HepG2 (cell line): ENCODE results near the gene NBL1. TPM values are rescaled to one million over a fixed set of nuclear protein-coding genes. Genes with fewer than 3 reads are reported as not detected.

Experiments
- ATAC-seq: fragments of 200-7000 bp; cut with Tn5 transposase; 3 replicates; pipeline ENCODE4 v1.9.1; 2020; ENCODE audit warnings: mild to moderate bottlenecking, moderate library complexity
- BruUV-seq: library from RNA; stranded (reverse); fragments of 400-500 nt; replicated peaks from 2 replicates; lab custom pipeline; 2021; lab: Mats Ljungman, UMichigan
- CTCF ChIA-PET: fragments of 300-600 bp; formaldehyde crosslinking; extraction: SDS; loops from one replicate; lab custom pipeline; 2021; ENCODE audit warnings: low total read pairs, inconsistent platforms, low intra/inter-chr PET ratio; lab: Yijun Ruan, JAX
- POLR2A ChIA-PET: fragments of 350-600 bp; sonication (Branson Sonifier 250); formaldehyde crosslinking; loops from one replicate; lab custom pipeline; 2020; ENCODE audit warnings: antibody characterized with exemption, inconsistent platforms; lab: Yijun Ruan, JAX
- DNase-seq: peaks from one replicate; pipeline ENCODE4 v3.0.0-alpha.2; 2015; ENCODE audit warnings: low spot score
- FAIRE-seq: peaks from 3 replicates; lab custom pipeline; 2011; peaks lifted over from hg19 to GRCh38; lab: Jason Lieb, UNC
- H2AFZ ChIP-seq: one replicate; pipeline ENCODE4 v1.6.1; 2011; ENCODE audit warnings: low read length, inconsistent platforms
- H3K27ac ChIP-seq: fragments of 300-600 bp; 3 replicates; pipeline ENCODE4 v1.8.0; 2011; ENCODE audit warnings: mixed run types, mild to moderate bottlenecking, mixed read lengths, low read length, inconsistent platforms; ENCODE audit not compliant: insufficient read depth; ENCODE audit errors: extremely low read length
- H3K27me3 ChIP-seq, 2 experiments: fragments of 200-600 bp in 1 of 2; 2 replicates in 1 of 2; 3 replicates in 1 of 2; pipeline versions ENCODE4 v1.6.0 to v1.8.0; 2011; ENCODE audit warnings: low read length in 2 of 2, mild to moderate bottlenecking in 2 of 2, moderate library complexity in 2 of 2, inconsistent platforms in 1 of 2; ENCODE audit not compliant: insufficient read depth in 2 of 2, control insufficient read depth in 1 of 2
- H3K36me3 ChIP-seq, 2 experiments: fragments of 200-600 bp in 1 of 2; replicated peaks in 1 of 2; 2 replicates in 1 of 2; 3 replicates in 1 of 2; pipeline versions ENCODE4 v1.5.1 to v1.8.0; 2011; ENCODE audit warnings: low read length in 2 of 2, inconsistent platforms in 1 of 2; ENCODE audit not compliant: insufficient read depth in 2 of 2, control insufficient read depth in 1 of 2
- H3K4me1 ChIP-seq: 2 replicates; pipeline ENCODE4 v1.5.1; 2012; ENCODE audit warnings: low read length, inconsistent platforms; ENCODE audit not compliant: insufficient read depth
- H3K4me2 ChIP-seq: 2 replicates; pipeline ENCODE4 v1.6.0; 2011; ENCODE audit warnings: low read depth, low read length, inconsistent platforms
- H3K4me3 ChIP-seq, 3 experiments: fragments of 200-600 bp in 1 of 3; sonication (generic), shearing (Covaris generic) in 1 of 3; replicated peaks in 1 of 3; 2 replicates each; pipeline ENCODE4 v1.5.1; 2011 to 2016; ENCODE audit warnings: low read length in 3 of 3, inconsistent platforms in 2 of 3, low read depth in 2 of 3, mild to moderate bottlenecking in 2 of 3, control low read depth in 1 of 3, mixed read lengths in 1 of 3; ENCODE audit not compliant: insufficient read depth in 1 of 3
- H3K79me2 ChIP-seq: one replicate; pipeline ENCODE4 v1.6.1; 2011; ENCODE audit warnings: low read length, inconsistent platforms; ENCODE audit not compliant: insufficient read depth
- H3K9ac ChIP-seq: 2 replicates; pipeline ENCODE4 v1.6.0; 2011; ENCODE audit warnings: mild to moderate bottlenecking, low read depth, low read length, inconsistent platforms; ENCODE audit not compliant: insufficient read depth
- H3K9me3 ChIP-seq: 2 replicates; pipeline ENCODE4 v1.5.1; 2012; ENCODE audit warnings: mild to moderate bottlenecking, low read length
- H4K20me1 ChIP-seq: 2 replicates; pipeline ENCODE4 v1.6.0; 2011; ENCODE audit warnings: inconsistent platforms, mild to moderate bottlenecking, low read length, moderate library complexity; ENCODE audit not compliant: insufficient read depth
- HNRNPLL ChIP-seq: fragments of 200-400 bp; formaldehyde crosslinking; IDR thresholded peaks from 2 replicates; pipeline ENCODE4 v1.6.1; 2017; ENCODE audit warnings: mild to moderate bottlenecking, low read depth, low read length; ENCODE audit not compliant: poor library complexity, severe bottlenecking
- MZF1 ChIP-seq: sonication (generic); formaldehyde crosslinking; IDR thresholded peaks from 2 replicates; pipeline ENCODE4 v1.8.1; 2023; ENCODE audit warnings: mild to moderate bottlenecking, missing genetic modification reagents, borderline replicate concordance
- PHF8 ChIP-seq: sonication (generic); formaldehyde crosslinking; IDR thresholded peaks from 2 replicates; pipeline ENCODE4 v1.5.0; 2020; ENCODE audit warnings: missing genetic modification reagents
- SMARCC2 ChIP-seq: fragments of 450-650 bp; IDR thresholded peaks from 2 replicates; pipeline ENCODE4 v1.6.1; 2017; ENCODE audit warnings: antibody characterized with exemption, mild to moderate bottlenecking
- ZBTB7B ChIP-seq: sonication (generic); formaldehyde crosslinking; IDR thresholded peaks from 2 replicates; pipeline ENCODE4 v1.4.0; 2020; ENCODE audit warnings: missing genetic modification reagents
- ZNF543 ChIP-seq: sonication (generic); formaldehyde crosslinking; IDR thresholded peaks from 2 replicates; pipeline ENCODE4 v1.4.0; 2020; ENCODE audit warnings: mild to moderate bottlenecking, missing genetic modification reagents
- ZNF552 ChIP-seq: sonication (generic); formaldehyde crosslinking; IDR thresholded peaks from 2 replicates; pipeline ENCODE4 v1.9.0; 2022; ENCODE audit warnings: missing genetic modification reagents, mild to moderate bottlenecking, borderline replicate concordance
- ZNF577 ChIP-seq: sonication (generic); formaldehyde crosslinking; IDR thresholded peaks from 2 replicates; pipeline ENCODE4 v1.4.0; 2020; ENCODE audit warnings: mild to moderate bottlenecking, low read depth, missing genetic modification reagents, borderline replicate concordance
- ZNF605 ChIP-seq: sonication (generic); formaldehyde crosslinking; IDR thresholded peaks from 2 replicates; pipeline ENCODE4 v1.8.0; 2022; ENCODE audit warnings: mild to moderate bottlenecking, missing genetic modification reagents
- ZNF713 ChIP-seq: sonication (generic); formaldehyde crosslinking; IDR thresholded peaks from 2 replicates; pipeline ENCODE4 v1.4.0; 2020; ENCODE audit warnings: mild to moderate bottlenecking, missing genetic modification reagents
- ZNF749 ChIP-seq: sonication (generic); formaldehyde crosslinking; IDR thresholded peaks from 2 replicates; pipeline ENCODE4 v1.8.0; 2022; ENCODE audit warnings: mild to moderate bottlenecking, missing genetic modification reagents, moderate library complexity, borderline replicate concordance
- WGBS: methylation state at CpG from one replicate; pipeline ENCODE4 v1.1.6; 2017; ENCODE audit warnings: low lambda C conversion rate; 5-methylcytosine and 5-hydroxymethylcytosine counted together
- in situ Hi-C: cut with HindIII; loops from 2 replicates; pipeline ENCODE4 v1.10.0; 2017; ENCODE audit warnings: low pct_unique_long_range_greater_than_20kb; ENCODE audit not compliant: extremely low pct_ligation_motif_present
- intact Hi-C: fragments of 100-400 bp; cut with micrococcal nuclease; formaldehyde crosslinking; loops from one replicate; pipeline ENCODE4 v1.10.0; 2022; ENCODE audit not compliant: unreplicated experiment
- polyA plus RNA-seq, 8 experiments: library from polyadenylated mRNA; depleted of rRNA in 3 of 8; stranded (reverse) in 7 of 8; unstranded in 1 of 8; fragments of >200 nt; fragmentation: Illumina TruSeq in 4 of 8; extraction: Trizol in 4 of 8; gene quantifications; 2 replicates each; pipeline versions ENCODE4 v1.2.1 to v1.2.3, GENCODE V29; 2011 to 2016; ENCODE audit warnings: low read depth in 4 of 8, missing spikeins in 1 of 8, mixed read lengths in 1 of 8; ENCODE audit not compliant: insufficient read depth in 1 of 8
- total RNA-seq, 5 experiments: library from RNA; depleted of rRNA; stranded (reverse); fragments of >200 nt; fragmentation: Illumina TruSeq; extraction: Trizol; gene quantifications; 2 replicates each; pipeline ENCODE4 v1.2.3, GENCODE V29; 2016; ENCODE audit warnings: low read depth in 1 of 5
- TF ChIP-seq, protein P1 (sequence below): sonication (generic); formaldehyde crosslinking; IDR thresholded peaks from 2 replicates; pipeline ENCODE4 v1.4.0; 2020; ENCODE audit warnings: mild to moderate bottlenecking, missing genetic modification reagents
- TF ChIP-seq, protein P2 (sequence below), 2 experiments: sonication (generic) in 1 of 2; formaldehyde crosslinking in 1 of 2; IDR thresholded peaks; 2 replicates each; pipeline versions ENCODE4 v1.4.0 to v1.6.1; 2018 to 2020; ENCODE audit warnings: missing genetic modification reagents in 2 of 2, borderline replicate concordance in 1 of 2, low read depth in 1 of 2, mild to moderate bottlenecking in 1 of 2, missing biosample characterization in 1 of 2
- TF ChIP-seq, protein P3 (sequence below): sonication (generic); formaldehyde crosslinking; IDR thresholded peaks from 2 replicates; pipeline ENCODE4 v1.9.0; 2021; ENCODE audit warnings: missing genetic modification reagents, borderline replicate concordance

Gene NBL1
- total and polyA plus RNA-seq, 2 of the 13 experiments (the other 11 are each of a cell fraction or from before 2014, with no cell fraction given), result 2.7 to 13.8 TPM

DNA sequence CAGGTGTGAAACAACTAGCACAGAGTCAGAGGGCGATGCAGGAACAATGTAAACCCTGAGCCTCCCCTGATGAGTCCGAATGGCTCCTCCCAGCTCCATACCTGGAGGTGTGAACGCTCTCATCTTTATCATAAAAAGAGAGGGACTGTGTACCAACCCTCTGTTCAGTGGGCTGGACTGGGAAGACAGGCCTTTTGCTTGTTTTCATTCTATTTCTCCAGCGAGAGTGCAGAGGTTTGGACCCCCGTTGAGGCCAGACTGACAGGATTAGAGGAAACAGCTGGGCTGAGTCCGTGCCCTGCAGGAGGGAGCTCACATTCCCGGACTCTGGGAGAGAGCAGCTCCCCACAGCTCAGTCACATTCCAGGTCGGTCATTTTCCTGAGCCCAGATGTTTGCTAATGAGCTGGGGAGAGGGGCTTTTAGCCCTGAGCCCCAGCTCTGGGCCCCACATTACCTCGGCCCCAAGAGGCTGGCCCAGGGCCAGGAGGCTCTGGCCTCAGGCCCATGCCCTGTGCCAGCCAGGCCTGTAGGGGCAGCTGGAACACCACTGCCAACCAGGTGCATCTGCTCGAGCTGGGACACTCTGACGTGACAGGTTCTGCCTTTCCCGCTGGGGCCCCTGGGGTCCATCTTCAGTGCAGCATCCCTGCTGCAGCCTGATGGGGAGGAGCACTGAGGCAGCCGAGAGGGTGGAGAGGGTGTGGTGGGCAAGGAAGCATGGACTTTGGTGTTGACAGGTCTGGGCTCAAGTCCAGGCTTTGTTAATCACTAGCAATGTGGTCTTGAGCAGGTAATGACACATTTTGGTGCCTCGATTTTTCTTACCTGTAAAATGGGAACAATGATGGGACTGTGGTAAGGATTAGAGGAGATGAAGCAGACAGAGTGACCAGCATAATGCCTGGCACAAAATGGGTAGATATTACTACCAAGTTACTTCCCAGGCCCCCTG lies 3.5 kb upstream of the NBL1 start (continued):
- TF ChIP-seq, protein P1, sequence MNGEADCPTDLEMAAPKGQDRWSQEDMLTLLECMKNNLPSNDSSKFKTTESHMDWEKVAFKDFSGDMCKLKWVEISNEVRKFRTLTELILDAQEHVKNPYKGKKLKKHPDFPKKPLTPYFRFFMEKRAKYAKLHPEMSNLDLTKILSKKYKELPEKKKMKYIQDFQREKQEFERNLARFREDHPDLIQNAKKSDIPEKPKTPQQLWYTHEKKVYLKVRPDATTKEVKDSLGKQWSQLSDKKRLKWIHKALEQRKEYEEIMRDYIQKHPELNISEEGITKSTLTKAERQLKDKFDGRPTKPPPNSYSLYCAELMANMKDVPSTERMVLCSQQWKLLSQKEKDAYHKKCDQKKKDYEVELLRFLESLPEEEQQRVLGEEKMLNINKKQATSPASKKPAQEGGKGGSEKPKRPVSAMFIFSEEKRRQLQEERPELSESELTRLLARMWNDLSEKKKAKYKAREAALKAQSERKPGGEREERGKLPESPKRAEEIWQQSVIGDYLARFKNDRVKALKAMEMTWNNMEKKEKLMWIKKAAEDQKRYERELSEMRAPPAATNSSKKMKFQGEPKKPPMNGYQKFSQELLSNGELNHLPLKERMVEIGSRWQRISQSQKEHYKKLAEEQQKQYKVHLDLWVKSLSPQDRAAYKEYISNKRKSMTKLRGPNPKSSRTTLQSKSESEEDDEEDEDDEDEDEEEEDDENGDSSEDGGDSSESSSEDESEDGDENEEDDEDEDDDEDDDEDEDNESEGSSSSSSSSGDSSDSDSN (CRISPR knock-in tag), result peak; percentile 28; the same call in 1 of the 2 replicates
- TF ChIP-seq ZNF552 (no peak), ZNF605 (0 out of 2 replicates have a peak, but pooled peaks have one; percentile 43), HNRNPLL (peak; percentile 35), ZNF713 (CRISPR knock-in tag) (no peak)

DNA sequence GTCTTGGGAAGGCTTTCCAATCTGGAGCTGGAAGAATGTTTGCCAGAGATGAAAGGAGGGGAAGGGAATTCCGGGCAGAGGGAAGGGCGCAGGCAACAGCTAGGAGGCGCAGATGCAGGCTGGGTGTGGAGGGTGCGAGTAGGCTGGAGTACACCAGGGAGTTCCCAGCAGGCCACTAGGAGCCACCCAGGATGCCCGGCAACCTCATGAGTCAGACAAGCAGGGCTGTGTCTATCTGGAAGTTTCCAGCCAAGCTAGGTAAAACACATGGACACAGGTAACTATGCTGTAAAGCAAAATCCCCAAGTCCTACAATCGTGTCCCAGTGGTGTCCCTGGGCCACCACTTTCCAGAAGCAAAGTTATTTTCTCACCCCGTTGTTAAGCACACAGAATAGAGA lies 990 bp upstream of the NBL1 start:
- no TSS peak for BruUV-seq
- peaks cover 2 to 21% of the 10 kb centered on the region in 2 experiments; a peak in 3 of 5 replicates for H3K27me3 ChIP-seq
- no peaks in the 10 kb centered on the region for H3K79me2 ChIP-seq
- intact Hi-C loops (loop anchor here (5.0 kb wide), 1 partner anchor 46 kb away; a partner anchor contains a TSS), in situ Hi-C loops (no loop called here)
- 3% methylated on average over 6 of the region's 7 CpGs for WGBS
- H3K4me2 ChIP-seq, result peak overlapping the region; percentile 95
- ATAC-seq (peak; percentile 35), DNase-seq (peak; percentile 41), FAIRE-seq (no peak)
- peaks cover 57% of the 10 kb centered on the region for H3K4me1 ChIP-seq
- no peak overlapping the region for H3K9ac ChIP-seq
- no peaks in the 10 kb centered on the region for H3K36me3 ChIP-seq
- no peak overlapping the region for H2AFZ ChIP-seq
- ChIA-PET POLR2A (interaction anchor here (0.9 kb wide), 2 partner anchors 46 to 234 kb away, joined by 3 to 4 read pairs; a partner anchor contains a TSS), CTCF (no interaction called here)
- H4K20me1 ChIP-seq, result no peaks in the 10 kb centered on the region
- H3K9me3 ChIP-seq, result no peaks in the 10 kb centered on the region
- H3K4me3 ChIP-seq, result peak overlapping the region; percentile 62 to 83 (median 65); a peak in 5 of 6 replicates
- no peak overlapping the region for H3K27ac ChIP-seq
- TF ChIP-seq SMARCC2 (no peak), ZNF543 (CRISPR knock-in tag) (0 out of 2 replicates have a peak, but pooled peaks have one; percentile 31), ZNF749 (CRISPR knock-in tag) (no peak), ZNF577 (CRISPR knock-in tag) (no peak), ZBTB7B (CRISPR knock-in tag) (no peak), PHF8 (no peak), MZF1 (CRISPR knock-in tag) (no peak)
- TF ChIP-seq, protein P2, sequence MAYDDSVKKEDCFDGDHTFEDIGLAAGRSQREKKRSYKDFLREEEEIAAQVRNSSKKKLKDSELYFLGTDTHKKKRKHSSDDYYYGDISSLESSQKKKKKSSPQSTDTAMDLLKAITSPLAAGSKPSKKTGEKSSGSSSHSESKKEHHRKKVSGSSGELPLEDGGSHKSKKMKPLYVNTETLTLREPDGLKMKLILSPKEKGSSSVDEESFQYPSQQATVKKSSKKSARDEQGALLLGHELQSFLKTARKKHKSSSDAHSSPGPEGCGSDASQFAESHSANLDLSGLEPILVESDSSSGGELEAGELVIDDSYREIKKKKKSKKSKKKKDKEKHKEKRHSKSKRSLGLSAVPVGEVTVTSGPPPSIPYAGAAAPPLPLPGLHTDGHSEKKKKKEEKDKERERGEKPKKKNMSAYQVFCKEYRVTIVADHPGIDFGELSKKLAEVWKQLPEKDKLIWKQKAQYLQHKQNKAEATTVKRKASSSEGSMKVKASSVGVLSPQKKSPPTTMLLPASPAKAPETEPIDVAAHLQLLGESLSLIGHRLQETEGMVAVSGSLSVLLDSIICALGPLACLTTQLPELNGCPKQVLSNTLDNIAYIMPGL (CRISPR knock-in tag; IDR thresholded peaks at IDR 0.05; ENCODE audit: borderline replicate concordance in 1 of 2, low read depth in 1 of 2), result peak in 1 of 2 experiments; percentile 54; a peak in 1 of 4 replicates
- TF ChIP-seq, protein P3, sequence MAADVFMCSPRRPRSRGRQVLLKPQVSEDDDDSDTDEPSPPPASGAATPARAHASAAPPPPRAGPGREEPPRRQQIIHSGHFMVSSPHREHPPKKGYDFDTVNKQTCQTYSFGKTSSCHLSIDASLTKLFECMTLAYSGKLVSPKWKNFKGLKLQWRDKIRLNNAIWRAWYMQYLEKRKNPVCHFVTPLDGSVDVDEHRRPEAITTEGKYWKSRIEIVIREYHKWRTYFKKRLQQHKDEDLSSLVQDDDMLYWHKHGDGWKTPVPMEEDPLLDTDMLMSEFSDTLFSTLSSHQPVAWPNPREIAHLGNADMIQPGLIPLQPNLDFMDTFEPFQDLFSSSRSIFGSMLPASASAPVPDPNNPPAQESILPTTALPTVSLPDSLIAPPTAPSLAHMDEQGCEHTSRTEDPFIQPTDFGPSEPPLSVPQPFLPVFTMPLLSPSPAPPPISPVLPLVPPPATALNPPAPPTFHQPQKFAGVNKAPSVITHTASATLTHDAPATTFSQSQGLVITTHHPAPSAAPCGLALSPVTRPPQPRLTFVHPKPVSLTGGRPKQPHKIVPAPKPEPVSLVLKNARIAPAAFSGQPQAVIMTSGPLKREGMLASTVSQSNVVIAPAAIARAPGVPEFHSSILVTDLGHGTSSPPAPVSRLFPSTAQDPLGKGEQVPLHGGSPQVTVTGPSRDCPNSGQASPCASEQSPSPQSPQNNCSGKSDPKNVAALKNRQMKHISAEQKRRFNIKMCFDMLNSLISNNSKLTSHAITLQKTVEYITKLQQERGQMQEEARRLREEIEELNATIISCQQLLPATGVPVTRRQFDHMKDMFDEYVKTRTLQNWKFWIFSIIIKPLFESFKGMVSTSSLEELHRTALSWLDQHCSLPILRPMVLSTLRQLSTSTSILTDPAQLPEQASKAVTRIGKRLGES (CRISPR knock-in tag), result no peak
